Mesodermal cell (in vitro differentiated cells): ENCODE data around the gene MLX.

ENCODE experiments used
- H3K27ac ChIP-seq: 2 replicates; pipeline ENCODE4 v1.7.0; 2013; ENCODE audit warnings: mild to moderate bottlenecking, low read depth, low read length, moderate library complexity; ENCODE audit not compliant: severe bottlenecking
- H3K36me3 ChIP-seq: 2 replicates; pipeline ENCODE4 v1.7.1; 2013; ENCODE audit warnings: mild to moderate bottlenecking, low read length, moderate library complexity; ENCODE audit not compliant: control insufficient read depth, insufficient read depth
- H3K4me1 ChIP-seq: one replicate; pipeline ENCODE4 v1.7.1; 2013; ENCODE audit warnings: mild to moderate bottlenecking, low read length; ENCODE audit not compliant: insufficient read depth, control insufficient read depth, poor library complexity, severe bottlenecking
- H3K4me3 ChIP-seq: 2 replicates; pipeline ENCODE4 v1.7.0; 2013; ENCODE audit warnings: low read length, control low read depth, mild to moderate bottlenecking; ENCODE audit not compliant: insufficient read depth, poor library complexity, severe bottlenecking; ENCODE audit errors: extremely low read depth
- H3K9me3 ChIP-seq: 2 replicates; pipeline ENCODE4 v1.7.1; 2013; ENCODE audit warnings: mild to moderate bottlenecking, low read length, moderate library complexity; ENCODE audit not compliant: control insufficient read depth
- WGBS, 2 experiments: methylation state at CpG; one replicate each; pipeline ENCODE4 v1.1.5; 2013; ENCODE audit warnings: missing lambda C conversion rate in 2 of 2; ENCODE audit not compliant: insufficient coverage in 2 of 2; 5-methylcytosine and 5-hydroxymethylcytosine counted together

The MLX gene

GRCh38 chr17:42584880-42585279 is 18.0 kb downstream of the MLX start:
- Histone ChIP-seq H3K27ac (no peak overlapping the region), H3K9me3 (no peaks in the 10 kb centered on the region)

DNA sequence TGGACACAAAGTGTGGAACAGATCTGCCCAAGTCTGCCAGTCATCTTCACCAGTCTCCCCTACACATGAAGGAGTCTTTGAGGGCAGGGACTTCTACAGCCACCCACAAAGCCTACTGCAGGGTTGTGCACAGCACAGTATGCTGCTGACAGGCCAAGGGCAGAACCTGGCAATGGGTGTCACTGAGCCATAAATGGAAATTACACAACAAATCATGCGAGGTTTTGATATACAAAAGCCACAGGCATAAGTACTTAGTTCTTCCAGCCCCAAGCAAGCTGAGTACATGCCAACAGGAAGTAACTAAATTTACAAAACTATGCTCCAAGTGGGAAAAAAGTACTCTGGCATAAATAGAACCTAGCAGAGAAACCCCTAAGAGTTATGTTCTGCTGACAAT is 18.5 kb downstream of the MLX start:
- no CpG with 5 or more reads among the region's 1 CpG for WGBS, 2 experiments
- no peak overlapping the region for H3K4me3 ChIP-seq
- peaks cover 96% of the 10 kb centered on the region for H3K36me3 ChIP-seq
- no peak overlapping the region for H3K27ac ChIP-seq
- no peaks in the 10 kb centered on the region for H3K4me1 ChIP-seq
- no peaks in the 10 kb centered on the region for H3K9me3 ChIP-seq

More at GRCh38 chr17:42584880-42585279, 18.0 kb downstream of the MLX start:
- WGBS, 2 experiments = 80 to 94% methylated on average over 4 to 8 of the region's 9 CpGs
- H3K4me1 ChIP-seq = no peaks in the 10 kb centered on the region
- H3K36me3 ChIP-seq = peaks cover 96% of the 10 kb centered on the region
- H3K4me3 ChIP-seq = no peak overlapping the region

GRCh38 chr17:42586514-42587230 is 19.8 kb downstream of the MLX start:
- H3K36me3 ChIP-seq = peaks cover 99% of the 10 kb centered on the region
- no peak overlapping the region for H3K4me3 ChIP-seq
- WGBS, 2 experiments = 96 to 98% methylated on average over 3 to 5 of the region's 7 CpGs
- no peaks in the 10 kb centered on the region for H3K9me3 ChIP-seq
- no peak overlapping the region for H3K27ac ChIP-seq
- H3K4me1 ChIP-seq = no peaks in the 10 kb centered on the region

GRCh38 chr17:42590886-42591285 is 24.0 kb downstream of the MLX start:
- WGBS, 2 experiments = 94 to 100% methylated on average over 2 of the region's 2 CpGs
- H3K4me1 ChIP-seq = no peaks in the 10 kb centered on the region
- H3K9me3 ChIP-seq = no peaks in the 10 kb centered on the region
- H3K36me3 ChIP-seq = peaks cover 81% of the 10 kb centered on the region
- no peak overlapping the region for H3K27ac ChIP-seq
- H3K4me3 ChIP-seq = no peak overlapping the region

- no peaks in the 10 kb centered on the region for H3K9me3 ChIP-seq
- WGBS, 2 experiments = 75 to 97% methylated on average over 8 of the region's 9 CpGs
- no peaks in the 10 kb centered on the region for H3K4me1 ChIP-seq
- peaks cover 78% of the 10 kb centered on the region for H3K36me3 ChIP-seq
- no peak overlapping the region for H3K4me3 ChIP-seq
- H3K27ac ChIP-seq = no peak overlapping the region
These were observed 24.5 kb downstream of the MLX start for GRCh38 chr17:42591411-42591810.

GRCh38 chr17:42596386-42596785 is 29.5 kb downstream of the MLX start:
- Histone ChIP-seq H3K9me3 (no peaks in the 10 kb centered on the region), H3K27ac (no peak overlapping the region), H3K4me3 (no peak overlapping the region), H3K36me3 (peaks cover 40% of the 10 kb centered on the region), H3K4me1 (no peaks in the 10 kb centered on the region)
- 100% methylated on average over 1 of the region's 3 CpGs; no CpG with 5 or more reads in 1 of the 2 experiments for WGBS, 2 experiments

GRCh38 chr17:42598905-42599304 is 32.0 kb downstream of the MLX start:
- WGBS, 2 experiments = 100% methylated on average over 1 of the region's 2 CpGs
- peaks cover 39% of the 10 kb centered on the region for H3K36me3 ChIP-seq
- H3K9me3 ChIP-seq = no peaks in the 10 kb centered on the region
- H3K4me1 ChIP-seq = no peaks in the 10 kb centered on the region
- no peak overlapping the region for H3K27ac ChIP-seq
- no peak overlapping the region for H3K4me3 ChIP-seq

- H3K27ac ChIP-seq = no peak overlapping the region
- 95 to 98% methylated on average over 4 to 6 of the region's 7 CpGs for whole genome bisulfite sequencing, 2 experiments
- peaks cover 3% of the 10 kb centered on the region for H3K4me1 ChIP-seq
- peaks cover 34% of the 10 kb centered on the region for H3K36me3 ChIP-seq
- H3K4me3 ChIP-seq = no peak overlapping the region
- no peaks in the 10 kb centered on the region for H3K9me3 ChIP-seq
These were observed 36.4 kb downstream of the MLX start for GRCh38 chr17:42603318-42603717.

GRCh38 chr17:42607769-42608168 is 40.9 kb downstream of the MLX start:
- Histone ChIP-seq H3K4me1 (peaks cover 3% of the 10 kb centered on the region), H3K4me3 (peak overlapping the region; percentile 94), H3K27ac (no peak overlapping the region), H3K9me3 (no peaks in the 10 kb centered on the region), H3K36me3 (peaks cover 40% of the 10 kb centered on the region)
- WGBS, 2 experiments = 89 to 90% methylated on average over 3 of the region's 3 CpGs

- Histone ChIP-seq H3K4me3 (peak overlapping the region; percentile 94), H3K4me1 (peaks cover 3% of the 10 kb centered on the region), H3K27ac (peak overlapping the region; percentile 87), H3K9me3 (no peaks in the 10 kb centered on the region), H3K36me3 (peaks cover 40% of the 10 kb centered on the region)
- 2 to 3% methylated on average over 29 to 30 of the region's 30 CpGs for WGBS, 2 experiments
These were observed 41.6 kb downstream of the MLX start for GRCh38 chr17:42608305-42609181.
